IMR-90 (cell line): Measurements from ENCODE around the gene LGI1.

Experiments used
- BHLHE40 ChIP-seq: fragments of 150-350 bp; IDR thresholded peaks from 2 replicates; pipeline ENCODE4 v1.6.1; 2016; ENCODE audit warnings: mild to moderate bottlenecking, low read depth, low read length
- CEBPB ChIP-seq: IDR thresholded peaks from 2 replicates; pipeline ENCODE4 v1.6.1; 2012; ENCODE audit warnings: low read depth, low read length, improper control_type of control experiment
- POLR2A ChIP-seq: IDR thresholded peaks from 2 replicates; pipeline ENCODE4 v1.6.1; 2012; ENCODE audit warnings: mild to moderate bottlenecking, low read depth, low read length
- RAD21 ChIP-seq: IDR thresholded peaks from 2 replicates; pipeline ENCODE4 v1.6.1; 2012; ENCODE audit warnings: low read length, improper control_type of control experiment
- RCOR1 ChIP-seq: IDR thresholded peaks from 2 replicates; pipeline ENCODE4 v1.6.1; 2012; ENCODE audit warnings: mild to moderate bottlenecking, low read length, improper control_type of control experiment; ENCODE audit not compliant: insufficient replicate concordance
- RFX5 ChIP-seq: IDR thresholded peaks from 2 replicates; pipeline ENCODE4 v1.8.0; 2012; ENCODE audit warnings: low read depth, mild to moderate bottlenecking, low read length, moderate library complexity
- TF ChIP-seq, protein P1 (sequence below): conservative IDR thresholded peaks from 2 replicates; pipeline ENCODE4 v1.5.1; 2012; ENCODE audit warnings: mild to moderate bottlenecking, low read depth, low read length, improper control_type of control experiment
- TF ChIP-seq, protein P2 (sequence below): fragments of 150-350 bp; IDR thresholded peaks from 2 replicates; pipeline ENCODE4 v1.6.1; 2016; ENCODE audit warnings: low read depth, mild to moderate bottlenecking, low read length, moderate library complexity, borderline replicate concordance
- TF ChIP-seq, protein P3 (sequence below): fragments of 150-350 bp; IDR thresholded peaks from 2 replicates; pipeline ENCODE4 v1.6.1; 2017; ENCODE audit warnings: mild to moderate bottlenecking, antibody characterized with exemption, low read length, low read depth

DNA sequence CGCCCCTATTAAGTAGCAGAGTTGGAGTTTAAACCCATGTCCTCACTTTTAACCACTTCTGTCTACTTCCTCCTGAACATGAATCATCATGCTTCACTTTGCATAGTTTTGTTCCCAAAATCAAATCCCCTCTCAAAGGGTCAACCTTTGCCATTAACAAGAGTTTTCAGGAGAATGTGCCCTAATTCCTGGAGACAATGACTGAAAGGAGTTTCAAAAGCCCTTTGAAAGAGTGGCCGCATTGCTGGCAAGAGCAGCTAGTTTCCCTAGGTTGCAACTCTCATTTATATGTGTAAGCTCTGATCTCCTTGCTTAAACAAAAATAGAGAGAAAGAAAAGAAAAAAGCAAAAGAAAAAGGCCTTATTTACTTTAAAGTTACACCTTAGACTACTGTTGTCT lies 9.2 kb downstream of the LGI1 start:
- TF ChIP-seq, protein P1, sequence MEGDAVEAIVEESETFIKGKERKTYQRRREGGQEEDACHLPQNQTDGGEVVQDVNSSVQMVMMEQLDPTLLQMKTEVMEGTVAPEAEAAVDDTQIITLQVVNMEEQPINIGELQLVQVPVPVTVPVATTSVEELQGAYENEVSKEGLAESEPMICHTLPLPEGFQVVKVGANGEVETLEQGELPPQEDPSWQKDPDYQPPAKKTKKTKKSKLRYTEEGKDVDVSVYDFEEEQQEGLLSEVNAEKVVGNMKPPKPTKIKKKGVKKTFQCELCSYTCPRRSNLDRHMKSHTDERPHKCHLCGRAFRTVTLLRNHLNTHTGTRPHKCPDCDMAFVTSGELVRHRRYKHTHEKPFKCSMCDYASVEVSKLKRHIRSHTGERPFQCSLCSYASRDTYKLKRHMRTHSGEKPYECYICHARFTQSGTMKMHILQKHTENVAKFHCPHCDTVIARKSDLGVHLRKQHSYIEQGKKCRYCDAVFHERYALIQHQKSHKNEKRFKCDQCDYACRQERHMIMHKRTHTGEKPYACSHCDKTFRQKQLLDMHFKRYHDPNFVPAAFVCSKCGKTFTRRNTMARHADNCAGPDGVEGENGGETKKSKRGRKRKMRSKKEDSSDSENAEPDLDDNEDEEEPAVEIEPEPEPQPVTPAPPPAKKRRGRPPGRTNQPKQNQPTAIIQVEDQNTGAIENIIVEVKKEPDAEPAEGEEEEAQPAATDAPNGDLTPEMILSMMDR = no peak
- TF ChIP-seq RAD21 = no peak
- no peak for TF ChIP-seq POLR2A
- TF ChIP-seq RFX5 = no peak
- no peak for TF ChIP-seq RCOR1
- TF ChIP-seq, protein P2, sequence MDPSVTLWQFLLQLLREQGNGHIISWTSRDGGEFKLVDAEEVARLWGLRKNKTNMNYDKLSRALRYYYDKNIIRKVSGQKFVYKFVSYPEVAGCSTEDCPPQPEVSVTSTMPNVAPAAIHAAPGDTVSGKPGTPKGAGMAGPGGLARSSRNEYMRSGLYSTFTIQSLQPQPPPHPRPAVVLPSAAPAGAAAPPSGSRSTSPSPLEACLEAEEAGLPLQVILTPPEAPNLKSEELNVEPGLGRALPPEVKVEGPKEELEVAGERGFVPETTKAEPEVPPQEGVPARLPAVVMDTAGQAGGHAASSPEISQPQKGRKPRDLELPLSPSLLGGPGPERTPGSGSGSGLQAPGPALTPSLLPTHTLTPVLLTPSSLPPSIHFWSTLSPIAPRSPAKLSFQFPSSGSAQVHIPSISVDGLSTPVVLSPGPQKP = no peak
- TF ChIP-seq BHLHE40 = no peak
- TF ChIP-seq, protein P3, sequence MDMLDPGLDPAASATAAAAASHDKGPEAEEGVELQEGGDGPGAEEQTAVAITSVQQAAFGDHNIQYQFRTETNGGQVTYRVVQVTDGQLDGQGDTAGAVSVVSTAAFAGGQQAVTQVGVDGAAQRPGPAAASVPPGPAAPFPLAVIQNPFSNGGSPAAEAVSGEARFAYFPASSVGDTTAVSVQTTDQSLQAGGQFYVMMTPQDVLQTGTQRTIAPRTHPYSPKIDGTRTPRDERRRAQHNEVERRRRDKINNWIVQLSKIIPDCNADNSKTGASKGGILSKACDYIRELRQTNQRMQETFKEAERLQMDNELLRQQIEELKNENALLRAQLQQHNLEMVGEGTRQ = no peak
- no peak for TF ChIP-seq CEBPB
